PC-9 (cell line): ENCODE data around the gene CFL1. TPM values are rescaled to one million over a fixed set of nuclear protein-coding genes. Genes with fewer than 3 reads are reported as not detected.
A peak's percentile ranks its signal among the peaks of the same experiment; 100 is the strongest.

ENCODE experiments used
- BruUV-seq: library from RNA; stranded (reverse); fragments of 400-500 nt; replicated peaks from 2 replicates; lab custom pipeline; 2021; lab: Mats Ljungman, UMichigan
- CTCF ChIA-PET: fragments of 300-600 bp; sonication (Branson Sonifier 250); formaldehyde crosslinking; loops from one replicate; lab custom pipeline; 2022; ENCODE audit warnings: antibody characterized with exemption; lab: Charles Lee
- POLR2A ChIA-PET: fragments of 300-600 bp; sonication (Branson Sonifier 250); formaldehyde crosslinking; loops from one replicate; lab custom pipeline; 2022; ENCODE audit warnings: antibody characterized with exemption; ENCODE audit not compliant: unreplicated experiment; lab: Charles Lee
- DNase-seq, 2 experiments: peaks; one replicate each; pipeline versions ENCODE4 v3.0.0 to v3.0.0-alpha.2; 2015 to 2022; ENCODE audit warnings: mixed read lengths in 1 of 2
- H2AFZ ChIP-seq: fragments of 200-600 bp; sonication (generic); 2 replicates; pipeline ENCODE4 v1.8.1; 2017; ENCODE audit warnings: antibody characterized with exemption
- H3F3A ChIP-seq: fragments of 200-600 bp; sonication (generic); 2 replicates; pipeline ENCODE4 v1.8.1; 2017; ENCODE audit warnings: antibody characterized with exemption, mild to moderate bottlenecking, low read depth; ENCODE audit not compliant: insufficient read depth
- H3K27ac ChIP-seq: fragments of 200-600 bp; sonication (generic); 2 replicates; pipeline ENCODE4 v1.6.1; 2016; ENCODE audit warnings: mixed run types
- H3K27me3 ChIP-seq: fragments of 200-600 bp; sonication (generic); 2 replicates; pipeline ENCODE4 v1.6.1; 2016; ENCODE audit warnings: low read depth, mixed run types; ENCODE audit not compliant: insufficient read depth
- H3K36me3 ChIP-seq: fragments of 200-600 bp; sonication (generic); 2 replicates; pipeline ENCODE4 v1.6.1; 2016; ENCODE audit warnings: low read depth, mixed run types
- H3K4me1 ChIP-seq: fragments of 200-600 bp; sonication (generic); replicated peaks from 2 replicates; pipeline ENCODE4 v1.6.1; 2016; ENCODE audit warnings: mixed run types; ENCODE audit not compliant: insufficient read depth
- H3K4me2 ChIP-seq: fragments of 200-600 bp; sonication (generic); 2 replicates; pipeline ENCODE4 v1.6.1; 2017; ENCODE audit warnings: mixed run types
- H3K4me3 ChIP-seq: fragments of 200-600 bp; sonication (generic); 2 replicates; pipeline ENCODE4 v1.6.1; 2016; ENCODE audit warnings: mixed run types
- H3K79me2 ChIP-seq: fragments of 200-600 bp; sonication (generic); 2 replicates; pipeline ENCODE4 v1.6.1; 2017; ENCODE audit warnings: low read depth, mixed run types
- H3K9me2 ChIP-seq: fragments of 200-600 bp; sonication (generic); 2 replicates; pipeline ENCODE4 v1.8.1; 2017; ENCODE audit warnings: mild to moderate bottlenecking; ENCODE audit not compliant: insufficient read depth
- H3K9me3 ChIP-seq: fragments of 200-600 bp; sonication (generic); 2 replicates; pipeline ENCODE4 v1.8.1; 2016; ENCODE audit warnings: low read depth; ENCODE audit not compliant: insufficient read depth
- H4K20me1 ChIP-seq: fragments of 200-600 bp; sonication (generic); 2 replicates; pipeline ENCODE4 v1.8.1; 2017; ENCODE audit not compliant: insufficient read depth
- CTCF ChIP-seq: fragments of 200-600 bp; sonication (generic); conservative IDR thresholded peaks from 2 replicates; pipeline ENCODE4 v1.6.1; 2017; ENCODE audit warnings: mixed run types, antibody characterized with exemption, mild to moderate bottlenecking, moderate library complexity
- EZH2 ChIP-seq: fragments of 200-600 bp; sonication (generic); IDR thresholded peaks from 2 replicates; pipeline ENCODE4 v1.8.0; 2017; ENCODE audit warnings: antibody characterized with exemption, low read depth
- intact Hi-C: fragments of 100-400 bp; cut with micrococcal nuclease; formaldehyde crosslinking; loops from one replicate; pipeline ENCODE4 v1.10.0; 2022; ENCODE audit not compliant: unreplicated experiment
- total RNA-seq: library from RNA; stranded (reverse); gene quantifications from 2 replicates; pipeline ENCODE4 v1.2.3, GENCODE V29; 2021

CFL1 gene
- total RNA-seq, 1 experiment from 2014 or later: 1,798 TPM

- ChIA-PET POLR2A (interaction anchor here (0.5 kb wide), 1 partner anchor 450 kb away, joined by 6 read pairs; no protein-coding TSS in a partner anchor), CTCF (interaction anchor here (0.5 kb wide), 1 partner anchor 134 kb away, joined by 21 read pairs; no protein-coding TSS in a partner anchor)
- Histone ChIP-seq H3F3A (peaks cover 37% of the 10 kb centered on the region), H3K79me2 (peaks cover 24% of the 10 kb centered on the region), H3K4me3 (no peak overlapping the region), H2AFZ (no peak overlapping the region), H3K9me3 (no peaks in the 10 kb centered on the region), H3K27ac (no peak overlapping the region), H4K20me1 (no peaks in the 10 kb centered on the region; the same call in 1 of the 2 replicates), H3K4me1 (peaks cover 13% of the 10 kb centered on the region), H3K27me3 (no peaks in the 10 kb centered on the region), H3K4me2 (no peak overlapping the region), H3K9me2 (no peaks in the 10 kb centered on the region), H3K36me3 (peaks cover 23% of the 10 kb centered on the region)
- no TSS peak for BruUV-seq
- peak in 1 of 2 experiments; percentile 21 for DNase-seq
- intact Hi-C loops: no loop called here
- no peak for TF ChIP-seq EZH2
- no peak for TF ChIP-seq CTCF
Measured at GRCh38 chr11:65862941-65863888, 5.2 kb upstream of the CFL1 start.

- ChIA-PET POLR2A (interaction anchor here (0.5 kb wide), 1 partner anchor 451 kb away, joined by 6 read pairs; no protein-coding TSS in a partner anchor), CTCF (interaction anchor here (0.6 kb wide), 1 partner anchor 23 kb away, joined by 5 read pairs; no protein-coding TSS in a partner anchor)
- TF ChIP-seq EZH2 (no peak), CTCF (no peak)
- Histone ChIP-seq H3K79me2 (peaks cover 31% of the 10 kb centered on the region), H4K20me1 (peaks cover 2% of the 10 kb centered on the region), H3K27ac (no peak overlapping the region), H3K4me2 (peak overlapping the region; percentile 88), H3K36me3 (peaks cover 23% of the 10 kb centered on the region), H2AFZ (no peak overlapping the region), H3K9me2 (no peaks in the 10 kb centered on the region), H3K27me3 (no peaks in the 10 kb centered on the region), H3K9me3 (no peaks in the 10 kb centered on the region), H3F3A (peaks cover 35% of the 10 kb centered on the region), H3K4me3 (peak overlapping the region; percentile 96; the same call in 1 of the 2 replicates), H3K4me1 (peaks cover 13% of the 10 kb centered on the region)
- peak in 1 of 2 experiments; percentile 28 for DNase-seq
- BruUV-seq: no TSS peak
- intact Hi-C loops: no loop called here
Measured at GRCh38 chr11:65862191-65862735, 4.3 kb upstream of the CFL1 start.

GRCh38 chr11:65861533-65862183, 3.7 kb upstream of the CFL1 start:
- Histone ChIP-seq H4K20me1 (peaks cover 8% of the 10 kb centered on the region), H3F3A (peaks cover 35% of the 10 kb centered on the region), H3K9me2 (no peaks in the 10 kb centered on the region), H3K79me2 (peaks cover 37% of the 10 kb centered on the region), H3K27ac (peak overlapping the region; percentile 79), H3K9me3 (no peaks in the 10 kb centered on the region), H3K4me2 (peak overlapping the region; percentile 88), H3K36me3 (peaks cover 24% of the 10 kb centered on the region), H3K4me1 (peaks cover 13% of the 10 kb centered on the region), H3K4me3 (peak overlapping the region; percentile 96), H2AFZ (peak overlapping the region; percentile 92; the same call in 1 of the 2 replicates), H3K27me3 (no peaks in the 10 kb centered on the region)
- ChIA-PET CTCF (interaction anchor here (0.6 to 1.0 kb wide), 2 partner anchors 23 to 149 kb away, joined by 3 to 5 read pairs; partner anchors contain the start of gene KAT5), POLR2A (no interaction called here)
- no TSS peak for BruUV-seq
- intact Hi-C loops: no loop called here
- DNase-seq: peak in 1 of 2 experiments; percentile 33
- TF ChIP-seq EZH2 (no peak), CTCF (no peak)
